ENCODE measurements around the gene TRIO.

Gene TRIO

GRCh38 chr5:14503681-14504331 lies 360.7 kb downstream of the TRIO start:
- no peak for DNase-seq (ENCODE audit: low read depth, low spot score)

- DNase-seq (ENCODE audit: low read depth, low spot score): no peak
These were observed 361.2 kb downstream of the TRIO start for GRCh38 chr5:14504332-14504727.

- no peak for DNase-seq (ENCODE audit: low read depth, low spot score)
These were observed 361.7 kb downstream of the TRIO start for GRCh38 chr5:14504816-14505215.

DNA sequence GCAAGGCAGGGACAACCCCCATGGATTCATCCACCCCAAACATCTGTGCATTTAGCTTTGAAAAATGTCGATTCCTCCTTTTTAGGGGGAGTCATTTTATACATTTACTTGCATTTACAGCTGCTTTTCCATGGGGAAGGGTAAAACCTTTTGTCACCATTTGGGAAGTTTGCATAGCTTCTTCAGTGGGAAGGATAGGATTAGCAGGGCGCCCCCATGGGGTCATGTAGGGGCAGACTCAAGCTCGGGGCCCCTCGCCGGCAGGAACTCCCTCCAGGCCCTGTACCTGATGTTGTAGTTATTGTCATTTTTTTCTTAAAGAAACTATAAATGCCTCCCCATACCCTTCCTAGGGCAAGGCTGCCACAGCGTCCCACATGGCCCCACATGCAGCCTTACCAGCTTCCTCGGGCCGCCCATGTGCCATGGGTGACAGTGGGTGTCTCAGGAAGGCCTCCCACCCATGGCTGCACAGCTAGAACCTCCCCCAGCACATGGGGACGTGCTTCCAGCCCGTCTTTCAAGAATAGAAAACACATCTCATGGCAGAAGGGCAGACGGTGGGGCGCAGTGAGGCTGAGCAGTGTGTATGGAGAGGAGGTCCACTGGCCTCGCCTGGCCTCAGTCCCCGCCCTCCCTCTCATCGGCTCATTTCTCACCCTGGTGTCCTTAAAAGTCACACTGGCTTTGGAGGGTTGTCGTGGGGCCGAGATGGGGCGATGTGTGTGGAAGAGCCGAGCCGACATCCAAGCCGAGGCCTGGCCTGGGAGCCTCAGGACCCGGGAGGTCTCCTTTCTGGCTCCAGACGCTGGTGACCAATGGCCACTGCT lies 362.4 kb downstream of the TRIO start:
- DNase-seq (ENCODE audit: low read depth, low spot score): no peak

- DNase-seq (ENCODE audit: low read depth, low spot score): no peak
These were observed 363.0 kb downstream of the TRIO start for GRCh38 chr5:14506140-14506538.

DNA sequence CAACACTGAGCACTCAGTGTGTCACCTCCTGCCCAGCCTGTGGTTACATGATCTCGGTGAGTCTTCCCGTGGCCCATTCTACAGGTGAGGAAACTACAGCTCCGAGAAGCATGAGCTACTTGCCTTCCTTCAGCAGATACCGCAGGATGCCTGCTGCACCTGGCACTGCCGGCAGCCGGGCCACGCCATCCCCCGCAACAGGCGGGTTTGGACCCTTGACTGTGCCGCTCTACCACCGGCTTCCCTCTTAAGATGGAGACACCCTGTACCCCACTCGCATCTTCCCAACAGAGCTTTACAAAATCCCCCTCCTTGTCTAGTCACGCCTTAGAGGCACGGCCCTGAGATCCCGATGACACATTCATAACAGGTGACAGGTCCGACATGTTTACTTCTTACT lies 363.5 kb downstream of the TRIO start:
- no peak for DNase-seq (ENCODE audit: low read depth, low spot score)

- DNase-seq (ENCODE audit: low read depth, low spot score): no peak
These were observed 364.2 kb downstream of the TRIO start for GRCh38 chr5:14507156-14507941.

- DNase-seq (ENCODE audit: low read depth, low spot score): no peak
These were observed 364.9 kb downstream of the TRIO start for GRCh38 chr5:14508046-14508445.

DNA sequence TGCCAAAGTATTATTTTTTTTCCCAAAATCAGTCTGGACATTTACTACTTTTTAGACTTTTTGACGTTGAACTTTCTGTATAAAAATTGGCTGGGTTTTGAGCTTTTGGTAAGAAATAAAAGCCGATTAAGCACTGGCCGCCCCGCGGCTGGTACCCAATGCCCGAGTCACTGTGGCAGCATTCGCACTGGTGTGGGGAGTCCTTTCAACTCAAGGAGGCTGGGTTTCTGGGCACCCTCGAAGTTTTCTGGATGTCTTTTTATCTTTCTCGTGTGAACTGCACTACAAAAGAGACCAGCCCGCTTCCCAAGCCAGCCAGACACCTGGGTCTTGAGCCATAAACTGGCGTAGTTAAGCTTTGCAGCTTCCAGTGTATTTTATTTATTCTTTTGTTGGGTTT lies 366.4 kb downstream of the TRIO start:
- no peak for DNase-seq (ENCODE audit: low read depth, low spot score)

DNA sequence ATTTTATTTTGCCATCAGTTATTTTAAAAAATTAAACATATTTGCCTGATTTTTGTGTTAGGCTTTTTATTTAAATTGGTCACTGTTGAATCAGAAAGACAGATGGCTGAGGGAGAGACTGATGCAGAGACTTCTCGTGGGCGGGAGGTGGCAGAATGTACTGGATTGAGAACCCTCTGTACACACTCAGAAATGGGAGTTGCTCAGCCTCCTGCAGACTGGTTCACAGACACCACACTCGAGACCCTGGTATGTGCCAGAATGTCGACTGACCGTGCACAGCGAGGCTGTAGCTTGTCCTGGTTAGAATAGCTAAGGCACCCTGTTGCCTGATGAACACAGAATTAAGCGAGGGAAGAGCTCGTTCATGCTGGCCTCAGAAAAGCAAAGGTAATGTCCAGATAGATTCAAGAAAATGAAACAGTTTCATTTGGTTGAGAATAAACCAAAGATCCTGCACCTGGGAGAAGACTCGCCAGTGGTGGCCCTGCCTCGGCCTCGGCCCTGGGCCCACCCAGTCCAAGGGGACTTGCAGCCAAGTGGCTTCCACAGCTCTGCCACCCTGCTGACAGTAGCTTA lies 367.1 kb downstream of the TRIO start:
- DNase-seq (ENCODE audit: low read depth, low spot score): no peak

DNA sequence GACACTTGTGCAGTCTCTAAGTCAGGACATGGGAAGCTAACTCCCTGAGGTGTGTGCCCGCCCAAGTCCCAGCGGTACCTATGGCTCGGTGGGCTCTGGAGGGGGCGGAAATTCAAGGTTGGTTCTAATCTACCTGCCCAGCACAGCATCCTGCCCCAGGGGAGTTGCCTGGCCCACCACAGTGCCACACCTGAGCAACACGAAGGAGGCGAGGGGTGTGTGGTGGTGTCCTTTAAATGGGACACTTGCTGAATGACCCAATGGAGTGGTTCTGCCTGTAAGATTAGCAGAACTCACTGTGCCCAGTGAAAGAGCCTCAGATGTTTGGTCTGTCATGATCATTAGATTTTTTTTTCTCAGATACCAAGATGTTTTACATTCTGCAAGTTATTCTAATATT lies 367.7 kb downstream of the TRIO start:
- no peak for DNase-seq (ENCODE audit: low read depth, low spot score)

DNA sequence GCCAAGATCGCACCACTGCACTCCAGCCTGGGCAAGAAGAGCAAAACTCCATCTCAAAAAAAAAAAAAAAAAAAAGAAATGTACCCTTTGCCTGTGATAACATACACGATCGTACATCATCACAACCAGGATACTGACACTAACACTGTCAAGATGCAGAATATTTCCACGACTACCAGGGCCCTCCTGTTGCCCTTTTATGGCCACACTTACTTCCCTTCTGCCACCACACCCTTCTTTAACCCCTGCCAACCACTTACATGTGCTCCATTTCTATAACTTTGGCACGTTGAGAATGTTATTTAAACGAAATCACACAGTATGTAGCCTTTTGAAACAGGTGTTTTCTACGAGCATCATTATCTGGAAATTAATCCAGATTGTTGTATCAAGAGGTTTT lies 369.4 kb downstream of the TRIO start:
- no peak for DNase-seq (ENCODE audit: low read depth, low spot score)

DNA sequence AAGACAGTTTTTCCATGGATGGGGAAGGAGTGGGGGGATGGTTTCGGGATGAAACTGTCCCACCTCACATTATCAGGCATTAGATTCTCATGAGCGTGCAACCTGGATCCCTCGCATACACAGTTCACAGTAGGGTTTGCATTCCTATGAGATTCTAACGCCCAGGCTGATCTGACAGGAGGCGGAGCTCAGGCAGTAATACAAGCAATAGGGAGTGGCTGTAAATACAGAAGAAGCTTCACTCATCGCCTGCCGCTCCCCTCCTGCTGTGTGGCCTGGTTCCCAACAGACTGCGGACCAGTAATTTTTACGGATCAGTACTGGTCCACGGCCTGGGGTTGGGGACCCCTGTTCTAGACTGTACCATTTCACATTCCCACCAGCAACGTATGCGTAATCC lies 370.1 kb downstream of the TRIO start:
- no peak for DNase-seq (ENCODE audit: low read depth, low spot score)

DNA sequence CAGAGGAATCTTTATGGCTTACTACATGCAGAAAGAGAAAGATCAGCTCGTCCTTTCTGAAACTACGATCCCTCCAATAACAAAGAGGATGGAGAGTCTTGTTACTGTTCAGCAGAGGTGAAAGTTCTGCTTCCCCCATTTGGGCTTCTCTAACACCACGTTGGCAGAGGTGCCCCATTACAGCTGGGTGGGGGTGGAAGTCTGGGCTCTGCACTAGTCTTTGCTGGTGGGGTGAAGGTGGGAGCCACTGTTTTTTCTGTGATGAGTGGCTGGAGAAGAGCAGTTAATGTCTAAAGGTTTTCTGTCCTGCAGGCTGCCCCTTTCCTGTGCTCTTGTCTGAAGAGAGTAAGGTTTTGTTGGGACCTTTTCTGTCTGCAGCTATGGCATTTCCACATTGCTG lies 373.8 kb downstream of the TRIO start:
- DNase-seq (ENCODE audit: low read depth, low spot score): no peak

DNA sequence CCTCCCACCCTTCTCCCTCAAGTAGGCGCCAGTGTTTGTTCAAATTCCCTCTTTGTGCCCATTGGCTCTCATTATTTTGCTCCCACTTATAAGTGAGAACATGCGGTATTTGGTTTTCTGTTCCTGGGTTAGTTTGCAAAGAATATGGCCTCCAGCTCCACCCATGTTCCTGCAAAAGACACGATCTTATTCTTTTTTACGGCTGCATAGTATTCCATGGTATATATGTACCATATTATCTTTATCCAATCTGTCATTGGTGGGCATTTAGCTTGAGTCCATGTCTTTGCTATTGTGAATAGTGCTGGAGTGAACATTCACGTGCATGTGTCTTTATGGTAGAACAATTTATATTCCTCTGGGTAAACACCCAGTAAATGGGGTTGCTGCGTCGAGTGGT lies 375.5 kb downstream of the TRIO start:
- no peak for DNase-seq (ENCODE audit: low read depth, low spot score)

GRCh38 chr5:14521748-14522147 lies 378.6 kb downstream of the TRIO start:
- DNase-seq (ENCODE audit: low read depth, low spot score): no peak

- no peak for DNase-seq (ENCODE audit: low read depth, low spot score)
These were observed 379.6 kb downstream of the TRIO start for GRCh38 chr5:14522721-14523120.

- DNase-seq (ENCODE audit: low read depth, low spot score): no peak
These were observed 380.3 kb downstream of the TRIO start for GRCh38 chr5:14523243-14524034.

DNA sequence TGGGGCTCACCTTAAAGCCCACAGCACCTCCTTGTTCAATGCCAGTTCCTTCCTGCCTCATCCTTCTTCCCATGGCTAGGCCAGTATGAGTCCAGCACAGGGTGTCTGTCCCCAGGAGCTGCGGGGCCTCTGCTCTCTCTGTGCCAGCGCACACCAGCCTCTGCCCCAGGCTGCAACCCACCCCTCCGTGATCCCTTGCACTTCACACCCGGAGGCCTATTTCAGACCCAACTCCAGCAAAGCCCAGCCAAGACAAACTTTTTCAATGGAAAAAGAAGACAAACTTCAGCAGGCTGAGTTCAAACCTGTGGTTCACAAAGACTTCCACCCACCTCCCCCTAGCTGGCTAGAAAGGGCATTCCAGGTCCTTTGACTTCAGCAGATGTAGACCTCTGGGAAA lies 382.3 kb downstream of the TRIO start:
- no peak for DNase-seq (ENCODE audit: low read depth, low spot score)

DNA sequence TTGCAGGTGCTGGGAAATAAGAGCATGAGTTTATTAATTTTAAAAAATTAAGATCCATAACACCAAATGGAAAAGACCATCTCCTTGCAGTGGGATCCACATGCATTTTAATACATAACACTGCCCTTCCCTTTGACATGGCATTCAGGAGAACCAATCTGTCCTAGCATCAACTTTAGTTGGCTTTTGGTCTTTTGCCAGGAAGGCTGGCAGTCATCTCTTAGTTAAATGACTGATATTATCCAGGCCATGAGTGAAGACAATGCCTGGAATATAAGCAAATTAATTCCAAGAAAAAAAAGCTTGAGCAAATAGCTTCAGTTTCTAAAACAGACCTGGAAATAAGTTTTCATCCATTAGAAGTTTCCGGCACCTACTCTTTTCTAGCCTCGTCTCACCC lies 383.4 kb downstream of the TRIO start:
- no peak for DNase-seq (ENCODE audit: low read depth, low spot score)

- DNase-seq (ENCODE audit: low read depth, low spot score): no peak
These were observed 385.0 kb downstream of the TRIO start for GRCh38 chr5:14528115-14528514.

All from smooth muscle cell of the brain vasculature (primary cell).